ENCODE measurements around the gene C7orf57. TPM values are rescaled to one million over a fixed set of nuclear protein-coding genes. Genes with fewer than 3 reads are reported as not detected.

The C7orf57 gene
- total RNA-seq, 4 donors from 2014 or later: not detected

- 86 to 87% methylated on average over 2 of the region's 2 CpGs for WGBS, 2 donors (ENCODE audit: low coverage in 1 of 2)
- Histone ChIP-seq H3K27ac (no peak overlapping the region), H3K27me3 (no peaks in the 10 kb centered on the region), H3K4me3 (no peak overlapping the region), H3K36me3 (no peaks in the 10 kb centered on the region), H3K4me1 (no peaks in the 10 kb centered on the region), H3K9me3 (peaks cover 0 to 6% of the 10 kb centered on the region in 2 donors)
- DNase-seq: no peak
- no peak for TF ChIP-seq EP300 (IDR thresholded peaks at IDR 0.05; ENCODE audit: low read depth)
- intact Hi-C loops (cut with DNase I; ENCODE audit: low total_unique reads) (no loop called here), in situ Hi-C loops (cut with MboI; ENCODE audit: low pct_ligation_motif_present in 1 of 4, low pct_unique_long_range_greater_than_20kb in 1 of 4, low sequenced_read_pairs in 3 of 4) (no loop called here)
Measured at GRCh38 chr7:48053736-48054135, 18.4 kb downstream of the C7orf57 start.

GRCh38 chr7:48058990-48059389 lies 23.6 kb downstream of the C7orf57 start:
- H3K4me3 ChIP-seq: no peak overlapping the region
- no peaks in the 10 kb centered on the region for H3K36me3 ChIP-seq
- 97% methylated on average over 2 of the region's 2 CpGs; no CpG with 5 or more reads in 1 of the 2 donors for WGBS, 2 donors (ENCODE audit: low coverage in 1 of 2)
- intact Hi-C loops (cut with DNase I; ENCODE audit: low total_unique reads): no loop called here
- TF ChIP-seq POLR2AphosphoS5 (IDR thresholded peaks at IDR 0.05): no peak
- TF ChIP-seq POLR2A (IDR thresholded peaks at IDR 0.05): no peak
- no peak for TF ChIP-seq EP300 (IDR thresholded peaks at IDR 0.05; ENCODE audit: low read depth)
- TF ChIP-seq, protein P1, sequence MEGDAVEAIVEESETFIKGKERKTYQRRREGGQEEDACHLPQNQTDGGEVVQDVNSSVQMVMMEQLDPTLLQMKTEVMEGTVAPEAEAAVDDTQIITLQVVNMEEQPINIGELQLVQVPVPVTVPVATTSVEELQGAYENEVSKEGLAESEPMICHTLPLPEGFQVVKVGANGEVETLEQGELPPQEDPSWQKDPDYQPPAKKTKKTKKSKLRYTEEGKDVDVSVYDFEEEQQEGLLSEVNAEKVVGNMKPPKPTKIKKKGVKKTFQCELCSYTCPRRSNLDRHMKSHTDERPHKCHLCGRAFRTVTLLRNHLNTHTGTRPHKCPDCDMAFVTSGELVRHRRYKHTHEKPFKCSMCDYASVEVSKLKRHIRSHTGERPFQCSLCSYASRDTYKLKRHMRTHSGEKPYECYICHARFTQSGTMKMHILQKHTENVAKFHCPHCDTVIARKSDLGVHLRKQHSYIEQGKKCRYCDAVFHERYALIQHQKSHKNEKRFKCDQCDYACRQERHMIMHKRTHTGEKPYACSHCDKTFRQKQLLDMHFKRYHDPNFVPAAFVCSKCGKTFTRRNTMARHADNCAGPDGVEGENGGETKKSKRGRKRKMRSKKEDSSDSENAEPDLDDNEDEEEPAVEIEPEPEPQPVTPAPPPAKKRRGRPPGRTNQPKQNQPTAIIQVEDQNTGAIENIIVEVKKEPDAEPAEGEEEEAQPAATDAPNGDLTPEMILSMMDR (IDR thresholded peaks at IDR 0.05): no peak
- no peak for DNase-seq
- H3K27me3 ChIP-seq: no peaks in the 10 kb centered on the region
- no peaks in the 10 kb centered on the region for H3K4me1 ChIP-seq
- no peak overlapping the region for H3K27ac ChIP-seq
- H3K9me3 ChIP-seq: peaks cover 0 to 6% of the 10 kb centered on the region in 2 donors
- in situ Hi-C loops (cut with MboI; ENCODE audit: low pct_ligation_motif_present in 1 of 4, low pct_unique_long_range_greater_than_20kb in 1 of 4, low sequenced_read_pairs in 3 of 4): no loop called here

DNA sequence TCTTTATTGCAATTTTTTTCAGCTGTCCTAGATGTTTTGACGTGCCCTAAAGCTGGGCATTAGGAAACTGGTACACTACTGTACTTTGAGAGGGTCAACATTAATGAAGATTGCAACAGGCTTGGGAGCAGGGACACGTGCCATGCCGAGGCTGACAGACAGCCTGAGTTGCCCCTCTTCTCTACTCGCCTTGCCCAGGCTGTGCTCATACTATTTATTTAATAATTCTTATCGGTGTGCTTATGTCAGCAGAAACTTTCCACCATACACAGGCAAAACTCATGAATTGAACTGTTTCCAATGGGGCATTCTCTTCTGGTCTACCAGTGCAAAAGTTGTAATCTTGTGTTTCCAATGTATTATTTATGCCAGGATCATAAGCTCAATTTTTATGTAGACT lies 24.4 kb downstream of the C7orf57 start:
- DNase-seq: no peak
- in situ Hi-C loops (cut with MboI; ENCODE audit: low pct_ligation_motif_present in 1 of 4, low pct_unique_long_range_greater_than_20kb in 1 of 4, low sequenced_read_pairs in 3 of 4): no loop called here
- H3K36me3 ChIP-seq: no peaks in the 10 kb centered on the region
- no peak overlapping the region for H3K27ac ChIP-seq
- TF ChIP-seq EP300 (IDR thresholded peaks at IDR 0.05; ENCODE audit: low read depth): no peak
- TF ChIP-seq POLR2AphosphoS5 (IDR thresholded peaks at IDR 0.05): no peak
- TF ChIP-seq POLR2A (IDR thresholded peaks at IDR 0.05): no peak
- intact Hi-C loops (cut with DNase I; ENCODE audit: low total_unique reads): no loop called here
- 73 to 79% methylated on average over 5 of the region's 5 CpGs for WGBS, 2 donors (ENCODE audit: low coverage in 1 of 2)
- no peaks in the 10 kb centered on the region for H3K27me3 ChIP-seq
- peaks cover 0 to 6% of the 10 kb centered on the region in 2 donors for H3K9me3 ChIP-seq
- H3K4me1 ChIP-seq: no peaks in the 10 kb centered on the region
- no peak overlapping the region for H3K4me3 ChIP-seq

DNA sequence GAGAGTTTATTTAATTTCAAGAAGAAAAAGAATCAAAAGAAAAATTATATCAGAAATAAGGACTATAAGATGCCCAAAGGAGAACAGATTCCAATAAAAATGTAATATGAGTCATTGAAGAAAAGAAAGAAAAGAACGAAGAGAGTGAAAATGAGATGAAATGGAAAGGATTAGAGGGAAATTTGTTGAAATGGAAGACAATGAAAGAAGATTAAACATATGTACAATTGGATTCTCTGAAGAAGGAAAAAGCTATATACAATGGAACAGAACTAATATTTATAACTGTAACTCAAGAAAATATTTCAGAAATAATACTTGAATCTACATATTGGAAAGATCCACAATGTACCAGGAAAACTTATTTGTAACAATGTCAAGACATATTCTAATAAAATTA lies 28.6 kb downstream of the C7orf57 start:
- intact Hi-C loops (cut with DNase I; ENCODE audit: low total_unique reads): no loop called here
- H3K36me3 ChIP-seq: no peaks in the 10 kb centered on the region
- no peaks in the 10 kb centered on the region for H3K4me1 ChIP-seq
- H3K27me3 ChIP-seq: no peaks in the 10 kb centered on the region
- TF ChIP-seq POLR2A (IDR thresholded peaks at IDR 0.05) (no peak), POLR2AphosphoS5 (IDR thresholded peaks at IDR 0.05) (no peak), EP300 (IDR thresholded peaks at IDR 0.05; ENCODE audit: low read depth) (no peak)
- TF ChIP-seq, protein P1 (IDR thresholded peaks at IDR 0.05): no peak
- no peaks in the 10 kb centered on the region for H3K9me3 ChIP-seq
- DNase-seq: no peak
- no peak overlapping the region for H3K27ac ChIP-seq
- 81 to 82% methylated on average over 1 of the region's 1 CpG for WGBS, 2 donors (ENCODE audit: low coverage in 1 of 2)
- in situ Hi-C loops (cut with MboI; ENCODE audit: low pct_ligation_motif_present in 1 of 4, low pct_unique_long_range_greater_than_20kb in 1 of 4, low sequenced_read_pairs in 3 of 4): no loop called here
- no peak overlapping the region for H3K4me3 ChIP-seq

- DNase-seq: no peak
- intact Hi-C loops (cut with DNase I; ENCODE audit: low total_unique reads) (no loop called here), in situ Hi-C loops (cut with MboI; ENCODE audit: low pct_ligation_motif_present in 1 of 4, low pct_unique_long_range_greater_than_20kb in 1 of 4, low sequenced_read_pairs in 3 of 4) (no loop called here)
- no peaks in the 10 kb centered on the region for H3K36me3 ChIP-seq
- no peaks in the 10 kb centered on the region for H3K27me3 ChIP-seq
- H3K9me3 ChIP-seq: no peaks in the 10 kb centered on the region
- 87 to 100% methylated on average over 2 of the region's 2 CpGs for WGBS, 2 donors (ENCODE audit: low coverage in 1 of 2)
- H3K27ac ChIP-seq: no peak overlapping the region
- TF ChIP-seq, protein P1 (IDR thresholded peaks at IDR 0.05): no peak
- no peak for TF ChIP-seq POLR2AphosphoS5 (IDR thresholded peaks at IDR 0.05)
- H3K4me1 ChIP-seq: no peaks in the 10 kb centered on the region
- H3K4me3 ChIP-seq: no peak overlapping the region
Measured at GRCh38 chr7:48067475-48067874, 32.1 kb downstream of the C7orf57 start.
